HG02588 (cell line): ENCODE data around the gene SPATA16.
"Not testable (repeated sequence)": the region's sequence is repeated elsewhere in the genome, so short reads cannot be mapped to it uniquely, and the experiment has no call there.

ENCODE experiments used
- ATAC-seq: cut with Tn5 transposase; IDR thresholded peaks from one replicate; pipeline ENCODE4 v1.9.1; 2021; ENCODE audit warnings: mild to moderate bottlenecking, moderate library complexity; ENCODE audit not compliant: unreplicated experiment

SPATA16 gene

GRCh38 chr3:173064631-173065030 is 76.4 kb downstream of the SPATA16 start:
- ATAC-seq, result no peak

- no peak for ATAC-seq
These were observed 82.8 kb downstream of the SPATA16 start for GRCh38 chr3:173058229-173058628.

- ATAC-seq, result no peak
These were observed 85.7 kb downstream of the SPATA16 start for GRCh38 chr3:173055228-173055933.

GRCh38 chr3:173049360-173049759 is 91.7 kb downstream of the SPATA16 start:
- no peak for ATAC-seq

GRCh38 chr3:173045770-173046382 is 95.2 kb downstream of the SPATA16 start:
- no peak for ATAC-seq

GRCh38 chr3:173044998-173045397 is 96.0 kb downstream of the SPATA16 start:
- no peak for ATAC-seq

GRCh38 chr3:173043757-173044156 is 97.3 kb downstream of the SPATA16 start:
- ATAC-seq, result no peak

GRCh38 chr3:173038484-173038871 is 102.6 kb downstream of the SPATA16 start:
- no peak for ATAC-seq

GRCh38 chr3:173037840-173038483 is 103.1 kb downstream of the SPATA16 start:
- no peak for ATAC-seq

- no peak for ATAC-seq
These were observed 110.8 kb downstream of the SPATA16 start for GRCh38 chr3:173030273-173030672.

GRCh38 chr3:173028351-173028750 is 112.7 kb downstream of the SPATA16 start:
- ATAC-seq, result no peak

GRCh38 chr3:173027429-173027828 is 113.6 kb downstream of the SPATA16 start:
- no peak for ATAC-seq

- ATAC-seq, result no peak
These were observed 115.1 kb downstream of the SPATA16 start for GRCh38 chr3:173025941-173026340.

GRCh38 chr3:173021547-173022185 is 119.4 kb downstream of the SPATA16 start:
- no peak for ATAC-seq

GRCh38 chr3:173020128-173020527 is 120.9 kb downstream of the SPATA16 start:
- not testable (repeated sequence) for ATAC-seq

GRCh38 chr3:173019378-173019777 is 121.7 kb downstream of the SPATA16 start:
- no peak for ATAC-seq

- no peak for ATAC-seq
These were observed 122.3 kb downstream of the SPATA16 start for GRCh38 chr3:173018758-173019157.

GRCh38 chr3:173013219-173013832 is 127.7 kb downstream of the SPATA16 start:
- ATAC-seq, result no peak

GRCh38 chr3:173009410-173009809 is 131.6 kb downstream of the SPATA16 start:
- ATAC-seq, result no peak

- no peak for ATAC-seq
These were observed 132.1 kb downstream of the SPATA16 start for GRCh38 chr3:173008978-173009377.

GRCh38 chr3:173007079-173007723 is 133.8 kb downstream of the SPATA16 start:
- ATAC-seq, result no peak
